Myometrial cell (primary cell): Measurements from ENCODE around the gene FANCD2OS. TPM values are rescaled to one million over a fixed set of nuclear protein-coding genes. Genes with fewer than 3 reads are reported as not detected.

Experiments
- total RNA-seq: library from RNA; depleted of rRNA; stranded (reverse); fragments of >200 nt; gene quantifications from 2 replicates; pipeline ENCODE4 v1.2.3, GENCODE V29; 2015

Gene FANCD2OS
- total RNA-seq, result not detected in 2 replicates

DNA sequence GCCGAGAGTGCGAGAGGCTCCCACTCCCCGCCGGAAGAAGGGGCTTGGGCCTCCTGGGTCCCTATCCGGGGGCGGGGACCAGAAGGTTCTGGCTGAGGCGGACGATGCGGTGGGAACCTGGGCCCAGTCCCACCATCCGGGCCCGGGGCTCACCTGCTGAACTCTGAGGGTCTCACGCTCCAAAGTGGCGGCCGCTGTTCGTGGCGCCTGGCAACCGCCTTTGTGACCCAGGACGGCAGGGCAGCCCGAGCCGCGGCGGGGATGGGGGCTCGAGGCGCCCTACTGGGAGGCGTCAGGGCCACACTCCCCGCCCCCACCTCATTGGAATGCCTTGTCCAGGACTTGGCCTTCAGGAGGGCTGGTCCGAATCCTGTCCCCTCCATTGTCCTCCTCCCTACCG lies at the start of gene FANCD2OS:
Gene FANCD2OS, minus strand, starts transcription at position 165 of the 400 bp plus-strand sequence. CDS start 3,481 bp downstream, outside the sequence.

DNA sequence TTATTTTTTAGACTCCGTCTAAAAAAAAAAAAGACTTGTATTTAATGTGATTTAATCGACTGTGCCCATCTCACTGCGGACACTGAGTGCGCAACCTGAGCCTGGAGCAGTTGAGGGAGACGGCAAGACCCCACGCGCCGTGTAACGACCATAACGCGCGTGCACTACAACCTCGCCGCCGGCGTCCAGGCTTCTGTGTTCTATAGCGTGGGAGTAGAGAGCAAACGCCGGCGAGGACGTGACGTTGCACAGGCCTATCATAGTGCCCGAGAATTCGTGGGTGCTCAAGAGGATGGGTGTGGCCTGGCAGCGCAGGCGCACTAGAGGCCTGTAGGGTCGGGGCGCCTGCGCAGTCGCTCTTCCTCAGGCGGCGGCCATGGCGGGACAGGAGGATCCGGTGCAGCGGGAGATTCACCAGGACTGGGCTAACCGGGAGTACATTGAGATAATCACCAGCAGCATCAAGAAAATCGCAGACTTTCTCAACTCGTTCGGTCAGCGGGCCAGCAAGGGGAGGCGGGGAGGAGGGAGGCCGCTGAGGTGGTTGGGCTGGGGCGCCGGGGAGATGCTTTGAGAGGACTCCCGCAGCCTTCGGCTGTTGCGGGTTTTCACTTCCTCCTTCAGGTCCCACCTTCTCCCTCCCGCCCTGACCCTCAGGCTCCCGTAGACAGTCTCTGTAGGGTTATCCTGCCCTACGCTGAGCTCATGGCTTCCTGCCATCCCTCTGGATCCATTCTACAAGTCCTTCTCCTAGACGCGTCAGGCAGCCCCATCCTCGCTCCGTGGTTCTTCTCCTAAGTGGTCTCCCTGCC lies 7.5 kb upstream of the FANCD2OS start, which contains the start of gene BRK1:
Gene BRK1, plus strand, starts transcription at position 350 of the 812 bp plus-strand sequence. Its CDS starts 27 bp downstream, at position 377.

Other genes with a start within 250 kb of the FANCD2OS start
- 0.29 and 0.35 TPM in 2 replicates for gene CIDEC, start 228.0 kb downstream of the FANCD2OS start, total RNA-seq
- gene JAGN1, start 217.6 kb downstream of the FANCD2OS start, total RNA-seq, result 84.8 and 89.7 TPM in 2 replicates
- gene IL17RE, start 205.4 kb downstream of the FANCD2OS start, total RNA-seq, result 3.5 and 5.5 TPM in 2 replicates
- gene IL17RC, start 191.2 kb downstream of the FANCD2OS start, total RNA-seq, result 65.7 and 80.7 TPM in 2 replicates
- gene CRELD1, start 174.4 kb downstream of the FANCD2OS start, total RNA-seq, result 30.1 and 45.0 TPM in 2 replicates
- gene PRRT3, start 155.8 kb downstream of the FANCD2OS start, total RNA-seq, result 2.0 and 2.3 TPM in 2 replicates
- gene EMC3, start 121.4 kb downstream of the FANCD2OS start, total RNA-seq, result 47.3 and 73.9 TPM in 2 replicates
- 32.1 and 39.2 TPM in 2 replicates for gene FANCD2, start 81.8 kb downstream of the FANCD2OS start, total RNA-seq
- gene BRK1, start 7.4 kb upstream of the FANCD2OS start, total RNA-seq, result 125 and 163 TPM in 2 replicates
- 21.3 and 26.1 TPM in 2 replicates for gene VHL, start 33.5 kb upstream of the FANCD2OS start, total RNA-seq
- 2.9 and 3.5 TPM in 2 replicates for gene IRAK2, start 56.7 kb upstream of the FANCD2OS start, total RNA-seq
- 10.8 and 19.6 TPM in 2 replicates for gene TATDN2, start 140.2 kb upstream of the FANCD2OS start, total RNA-seq
- gene GHRL, start 184.7 kb upstream of the FANCD2OS start, total RNA-seq, result not detected in 2 replicates
- 420 and 451 TPM in 2 replicates for gene SEC13, start 212.9 kb upstream of the FANCD2OS start, total RNA-seq